CD4-positive, alpha-beta T cell treated with Interleukin-1 beta for 1 hour (primary cell): Measurements from ENCODE around the gene TYMP.

Experiments
- DNase-seq, 2 donors: peaks; one replicate each; pipeline ENCODE4 v3.0.0-alpha.2; 2020 to 2022

TYMP gene, protein sequence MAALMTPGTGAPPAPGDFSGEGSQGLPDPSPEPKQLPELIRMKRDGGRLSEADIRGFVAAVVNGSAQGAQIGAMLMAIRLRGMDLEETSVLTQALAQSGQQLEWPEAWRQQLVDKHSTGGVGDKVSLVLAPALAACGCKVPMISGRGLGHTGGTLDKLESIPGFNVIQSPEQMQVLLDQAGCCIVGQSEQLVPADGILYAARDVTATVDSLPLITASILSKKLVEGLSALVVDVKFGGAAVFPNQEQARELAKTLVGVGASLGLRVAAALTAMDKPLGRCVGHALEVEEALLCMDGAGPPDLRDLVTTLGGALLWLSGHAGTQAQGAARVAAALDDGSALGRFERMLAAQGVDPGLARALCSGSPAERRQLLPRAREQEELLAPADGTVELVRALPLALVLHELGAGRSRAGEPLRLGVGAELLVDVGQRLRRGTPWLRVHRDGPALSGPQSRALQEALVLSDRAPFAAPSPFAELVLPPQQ

DNA sequence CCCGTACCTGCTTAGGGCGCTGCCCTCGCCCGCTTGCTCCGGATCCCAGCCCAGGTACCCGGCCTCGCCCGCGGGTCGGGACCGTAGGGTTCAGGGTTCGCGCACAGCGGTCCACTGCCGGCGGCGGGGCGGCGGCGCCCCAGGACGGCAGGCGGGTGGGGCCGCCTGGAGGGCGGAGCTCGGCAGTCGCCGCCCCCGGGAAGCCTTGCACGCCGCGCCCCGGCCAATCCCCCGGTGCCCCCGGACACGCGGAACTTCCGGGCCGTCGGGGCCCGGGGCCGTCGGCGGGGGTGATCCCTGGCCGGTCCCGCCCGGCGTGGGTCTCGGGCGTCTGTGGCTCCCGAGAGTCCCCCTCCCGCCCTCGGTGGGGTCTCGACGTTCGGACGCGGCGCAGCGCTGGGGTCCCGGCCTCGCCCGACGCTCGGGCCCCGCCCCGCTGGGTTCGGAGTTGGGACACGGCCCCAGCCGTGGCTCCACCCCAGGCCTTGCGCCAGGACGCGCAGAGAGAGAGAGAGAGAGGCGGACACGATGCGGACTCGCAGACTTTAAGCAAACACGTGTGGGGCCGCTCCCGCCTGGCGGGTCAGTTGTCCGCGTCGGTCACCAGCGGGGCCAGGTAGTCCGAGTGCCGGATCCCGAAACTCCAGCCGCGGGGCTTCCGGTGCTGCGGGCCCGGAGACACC is at the start of gene TYMP:
Gene TYMP, minus strand, starts transcription at position 116 of the 683 bp plus-strand sequence. CDS start 303 bp downstream, outside the sequence.
- peak; percentile 78 to 80 for DNase-seq

GRCh38 chr22:50578776-50579310 is 49.0 kb upstream of the TYMP start:
- DNase-seq, result no peak

GRCh38 chr22:50577987-50578775 is 48.4 kb upstream of the TYMP start, which contains the start of gene CPT1B:
Gene CPT1B (minus strand): TSS chr22:50578427. CDS start chr22:50577915, 512 bp downstream.
- DNase-seq, result no peak

- no peak for DNase-seq
Observed at GRCh38 chr22:50577697-50577986, 47.8 kb upstream of the TYMP start.

DNA sequence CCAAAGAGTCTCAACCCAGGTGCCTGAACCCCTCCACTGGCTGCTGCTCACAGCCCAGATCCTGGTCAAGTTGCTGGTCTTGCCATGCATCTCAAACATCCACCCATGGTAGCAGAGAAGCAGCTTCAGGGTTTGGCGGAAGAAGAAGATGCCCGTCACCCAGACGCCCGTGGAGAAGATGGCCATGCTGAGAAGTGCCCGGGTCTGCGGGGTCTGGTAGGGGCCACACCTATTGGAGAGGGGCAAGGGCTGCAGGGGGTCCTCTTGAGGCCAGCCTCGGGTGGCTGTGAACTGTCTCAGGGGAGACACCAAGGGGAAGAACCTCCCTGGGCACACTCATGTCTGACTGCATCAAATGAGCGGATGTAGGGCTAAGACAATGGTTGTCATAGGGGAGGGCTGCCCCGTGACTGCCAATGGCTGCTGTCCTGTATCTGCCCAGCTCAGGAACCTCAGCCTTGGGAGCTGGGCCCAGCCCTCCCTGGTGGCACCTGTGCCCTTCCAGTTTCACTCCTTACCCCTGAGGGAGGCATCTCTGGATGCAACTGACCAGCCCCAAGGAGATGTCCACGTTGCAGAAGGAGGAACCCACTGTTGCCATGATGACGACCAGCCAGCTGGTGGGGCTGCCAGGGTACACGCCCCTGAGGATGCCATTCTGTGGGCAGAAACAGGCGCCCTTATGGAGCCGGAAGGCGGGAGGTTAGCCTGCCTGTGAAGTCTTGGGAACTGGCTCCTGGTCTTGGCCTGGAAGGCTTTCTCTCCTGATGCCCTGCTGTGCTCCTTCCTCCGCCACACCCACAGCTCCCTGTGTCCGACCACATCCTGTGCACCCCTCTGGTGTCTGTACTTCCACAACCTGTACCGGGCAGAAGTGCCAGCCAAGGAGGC is 47.2 kb upstream of the TYMP start:
- DNase-seq, result peak in 1 of 2 donors; percentile 29

- DNase-seq, result no peak
Observed at GRCh38 chr22:50576070-50576469, 46.3 kb upstream of the TYMP start.

DNA sequence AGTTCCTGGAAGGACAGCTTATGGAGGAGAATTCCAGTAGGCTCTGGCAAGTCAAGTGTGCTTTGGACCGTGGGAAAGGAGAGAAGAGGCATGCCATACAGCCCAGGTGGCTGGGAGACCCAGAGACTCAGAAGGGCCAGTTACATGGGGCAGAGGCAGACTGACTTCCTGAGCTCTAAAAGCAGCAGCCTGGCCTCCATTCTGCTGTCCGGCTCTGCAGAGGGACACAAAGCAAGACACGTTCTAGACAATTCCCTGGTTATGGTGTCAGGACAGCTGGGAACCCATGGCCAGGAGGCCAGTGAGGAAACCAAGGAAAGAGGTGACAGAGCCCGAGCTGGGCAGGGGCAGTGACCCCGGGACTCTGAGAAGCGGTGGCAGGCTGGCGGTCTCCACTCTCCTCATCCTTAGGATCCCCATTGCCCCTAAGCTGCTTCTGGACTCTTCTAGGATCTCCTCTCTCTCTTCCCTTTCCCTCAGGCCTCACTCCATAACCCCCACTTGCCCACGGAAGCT is 45.7 kb upstream of the TYMP start:
- no peak for DNase-seq

- no peak for DNase-seq
Observed at GRCh38 chr22:50574383-50574755, 44.6 kb upstream of the TYMP start.

DNA sequence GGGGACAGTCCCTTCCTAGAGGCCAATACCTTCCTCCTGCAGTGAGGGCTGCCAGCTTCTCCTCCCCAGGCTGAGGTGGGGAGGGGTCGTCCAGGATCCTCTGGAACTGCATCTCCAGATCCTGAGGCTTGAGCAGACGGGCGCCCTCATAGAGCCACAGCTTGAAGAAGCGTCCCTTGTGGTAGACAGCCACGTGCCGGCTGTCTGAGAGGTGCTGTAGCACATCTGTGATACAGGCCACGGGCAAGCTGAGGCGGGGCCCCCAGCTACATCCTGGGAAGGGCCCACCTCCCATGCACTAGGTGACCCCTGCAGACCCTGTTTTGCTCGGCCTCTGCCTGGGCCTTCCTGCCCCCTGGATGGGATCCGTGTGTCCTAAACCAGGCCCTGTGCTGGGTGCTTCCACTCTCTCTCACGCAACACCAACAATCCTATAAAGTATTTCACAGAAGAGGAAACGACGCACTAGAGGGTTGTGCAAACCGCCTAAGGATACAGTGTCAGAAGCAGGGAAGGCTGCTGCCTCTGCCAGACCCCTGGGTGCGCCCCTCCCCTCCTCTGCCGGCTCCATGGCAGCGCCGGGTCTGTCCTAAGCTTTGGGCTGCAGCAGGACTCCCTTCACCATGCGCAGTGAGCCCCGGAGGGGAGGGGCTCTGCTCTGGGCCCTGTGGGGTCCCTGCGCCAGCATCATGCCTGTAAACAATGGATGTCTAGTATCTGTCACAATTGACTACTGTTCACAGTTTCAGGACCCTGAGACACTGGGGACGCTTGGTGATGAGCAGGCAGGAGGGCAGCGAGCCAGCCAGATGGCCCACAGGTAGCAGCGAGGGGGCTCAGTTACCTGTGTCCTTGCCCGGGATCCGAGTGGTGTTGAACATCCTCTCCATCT is 43.9 kb upstream of the TYMP start:
- no peak for DNase-seq

- no peak for DNase-seq
Observed at GRCh38 chr22:50572965-50573364, 43.2 kb upstream of the TYMP start.

DNA sequence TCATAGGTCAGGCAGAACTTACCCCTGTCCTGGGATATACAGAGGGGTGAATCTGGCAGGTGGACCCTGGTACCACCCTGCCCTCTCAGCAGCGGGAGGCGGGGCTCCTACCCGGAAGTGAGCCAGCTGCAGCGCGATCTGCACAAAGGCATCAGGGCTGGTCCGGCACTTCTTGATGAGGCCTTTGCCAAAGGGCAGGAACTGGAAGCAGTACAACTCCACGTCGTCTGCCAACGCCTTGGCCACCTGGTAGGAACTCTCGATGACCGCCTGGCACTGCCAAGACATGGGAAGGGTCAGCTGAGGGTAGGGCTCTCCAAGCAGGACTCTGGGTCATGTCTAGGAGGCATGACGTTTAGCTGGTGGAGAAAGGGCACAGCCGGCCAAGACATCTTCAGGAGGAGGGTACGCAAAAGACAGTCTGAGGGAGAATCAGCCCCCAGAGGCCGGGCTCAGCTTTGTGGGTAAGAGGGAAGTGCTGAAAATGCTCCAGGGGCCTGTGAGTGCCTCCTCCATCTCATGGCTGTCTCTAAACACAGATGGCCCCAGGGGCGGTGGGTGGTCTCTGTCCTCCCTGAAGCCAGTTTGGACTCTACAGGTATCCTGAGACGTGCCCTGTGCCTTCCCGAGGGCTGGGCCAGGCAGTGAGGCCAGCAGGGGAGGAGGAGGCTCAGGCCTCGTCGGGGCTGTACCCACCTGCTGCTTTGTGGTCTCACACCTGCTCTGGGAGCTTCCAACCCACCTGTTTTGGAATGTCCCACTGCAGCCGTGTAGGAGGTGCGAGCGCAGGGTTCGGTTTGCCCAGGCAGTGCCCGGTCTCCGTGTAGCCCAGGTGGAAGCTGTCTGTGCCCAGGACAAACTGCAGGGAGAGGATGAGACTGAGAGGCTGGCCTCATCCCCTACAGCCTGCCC is 41.7 kb upstream of the TYMP start:
- no peak for DNase-seq

GRCh38 chr22:50570861-50571260 is 41.0 kb upstream of the TYMP start:
- no peak for DNase-seq

- no peak for DNase-seq
Observed at GRCh38 chr22:50569896-50570535, 40.2 kb upstream of the TYMP start.

- no peak for DNase-seq
Observed at GRCh38 chr22:50569041-50569459, 39.2 kb upstream of the TYMP start.

DNA sequence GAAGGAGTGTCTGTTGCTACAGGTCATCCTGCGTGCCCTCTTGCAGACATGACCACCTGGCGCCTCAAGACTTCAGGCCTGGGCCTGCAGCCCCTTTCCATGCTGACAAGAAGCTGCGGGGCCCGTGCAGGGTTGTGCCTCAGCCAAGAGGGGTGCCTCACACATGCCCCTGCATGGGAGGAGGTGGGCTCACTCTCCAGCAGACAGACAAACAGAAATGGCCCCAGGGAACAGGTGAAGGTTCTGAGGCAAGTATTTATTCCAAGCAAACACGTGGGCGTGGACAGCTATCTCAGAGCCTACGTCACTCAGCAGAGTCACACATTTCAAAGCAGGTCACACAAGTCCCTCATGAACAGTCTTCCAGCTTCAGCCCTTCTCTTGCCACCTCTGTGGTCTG is 38.8 kb upstream of the TYMP start:
- DNase-seq, result no peak

DNA sequence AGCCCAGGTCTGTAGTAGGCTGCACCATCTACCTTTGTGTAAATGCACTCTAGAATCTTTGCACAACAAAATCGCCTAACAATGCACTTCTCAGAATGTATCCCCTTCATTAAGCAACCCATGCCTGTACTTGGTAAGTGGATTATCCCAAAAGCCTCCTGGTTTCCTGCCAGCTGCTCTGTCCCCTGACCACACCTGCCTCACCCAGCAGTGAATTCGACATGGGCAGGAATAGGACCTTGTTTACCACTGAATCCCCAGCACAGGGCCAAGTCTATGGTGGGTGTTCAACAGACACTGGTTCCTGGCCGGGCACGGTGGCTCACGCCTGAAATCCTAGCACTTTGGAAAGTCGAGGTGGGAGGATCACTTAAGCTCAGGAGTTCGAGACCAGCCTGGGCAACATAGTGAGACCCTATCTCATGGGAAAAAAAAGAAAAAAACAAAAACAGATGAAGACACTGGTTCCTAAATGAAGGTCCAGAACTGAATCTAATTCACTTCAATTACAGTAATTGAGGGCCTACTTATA is 38.0 kb upstream of the TYMP start:
- no peak for DNase-seq

- no peak for DNase-seq
Observed at GRCh38 chr22:50564289-50564688, 34.5 kb upstream of the TYMP start.

- no peak for DNase-seq
Observed at GRCh38 chr22:50563413-50564160, 33.8 kb upstream of the TYMP start.
